GM08714 (cell line): Measurements from ENCODE around the gene GLIS1.

ENCODE experiments used
- H3K4me3 ChIP-seq: fragments of 200-500 bp; sonication (Bioruptor generic); 2 replicates; pipeline ENCODE4 v1.5.1; 2014; ENCODE audit warnings: mild to moderate bottlenecking, low read length, inconsistent platforms
- ZNF274 ChIP-seq: IDR thresholded peaks from 2 replicates; pipeline ENCODE4 v1.6.1; 2012; ENCODE audit warnings: mild to moderate bottlenecking, low read depth, low read length

Gene GLIS1

DNA sequence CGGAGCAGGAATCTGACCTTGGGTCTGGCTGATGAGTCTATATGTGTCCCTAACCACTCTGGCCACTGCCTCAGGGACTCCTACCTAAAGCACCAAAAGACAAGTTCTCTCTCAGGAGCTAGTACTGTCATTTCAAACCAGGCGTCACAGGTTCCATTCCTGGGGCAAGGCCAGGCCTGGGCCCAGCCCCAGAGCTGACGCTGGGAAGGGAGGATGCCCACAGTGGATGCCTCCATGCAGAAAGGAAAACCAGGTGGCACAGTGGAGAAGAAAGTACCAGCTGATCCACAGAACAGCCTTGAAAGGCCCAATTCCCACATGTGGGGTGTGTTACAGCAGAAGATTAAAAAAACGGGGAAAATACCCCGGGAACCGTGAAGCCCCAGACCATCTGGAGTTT, 202.4 kb downstream of the GLIS1 start:
- no peak overlapping the region for H3K4me3 ChIP-seq
- no peak for TF ChIP-seq ZNF274

DNA sequence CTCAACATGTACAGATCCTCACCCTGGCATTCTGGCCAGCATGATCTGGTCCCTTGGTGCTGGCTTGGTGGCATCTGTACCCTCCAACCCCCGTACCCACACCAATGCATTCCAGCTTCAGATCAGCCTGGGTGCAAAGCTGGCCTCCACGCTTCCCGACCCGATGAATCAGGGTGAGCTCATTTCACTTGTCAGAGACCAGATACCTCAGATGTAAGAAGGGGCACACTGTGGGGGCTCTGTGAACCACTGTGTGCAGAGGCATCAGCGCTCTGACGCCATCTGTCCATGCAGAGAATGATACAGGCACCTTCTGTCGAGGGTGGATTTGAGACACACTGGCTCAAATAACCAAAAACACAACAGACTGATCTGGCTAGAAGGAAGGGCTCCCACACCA, 203.1 kb downstream of the GLIS1 start:
- TF ChIP-seq ZNF274 = no peak
- H3K4me3 ChIP-seq = no peak overlapping the region

DNA sequence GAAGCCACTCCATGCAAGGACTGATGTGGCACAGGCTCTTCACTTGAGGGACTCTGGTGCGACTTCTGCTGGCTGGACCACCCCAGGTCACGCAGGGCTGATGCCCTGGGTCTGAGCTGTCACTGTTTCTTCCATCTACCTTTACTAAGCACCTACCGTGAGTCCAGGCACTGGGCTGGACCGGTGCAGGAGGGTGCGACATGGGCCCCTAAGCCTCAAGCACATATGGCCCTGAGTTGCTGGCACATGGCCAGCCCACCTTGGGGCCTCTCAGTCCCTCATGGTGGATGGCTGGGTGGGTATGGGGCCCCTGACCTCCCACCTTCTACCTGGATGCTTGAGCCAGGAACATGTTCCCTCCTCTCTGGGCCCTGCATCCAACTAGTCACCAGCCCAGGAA, 203.7 kb downstream of the GLIS1 start:
- no peak for TF ChIP-seq ZNF274

DNA sequence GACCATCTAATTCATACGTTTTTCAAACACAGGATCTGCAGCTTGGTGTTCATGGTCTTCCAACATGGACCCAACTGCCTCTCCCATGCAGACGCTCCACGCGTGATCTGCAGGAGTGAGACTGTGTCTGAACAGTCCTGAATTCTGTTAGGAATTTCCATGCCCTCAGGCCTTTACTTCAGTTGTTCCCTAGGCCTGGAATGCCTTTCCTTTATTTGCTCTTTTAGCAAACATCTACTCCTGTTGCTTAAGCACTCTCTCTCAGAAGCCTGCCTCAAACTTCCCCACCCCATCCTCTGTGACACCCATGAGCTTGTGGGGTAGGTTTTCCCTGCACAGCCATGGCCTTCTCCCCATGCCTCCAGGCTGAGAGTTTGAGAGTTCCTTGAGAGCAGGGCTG, 206.1 kb downstream of the GLIS1 start:
- H3K4me3 ChIP-seq = no peak overlapping the region
- TF ChIP-seq ZNF274 = no peak

More for the DNA sequence above, 203.7 kb downstream of the GLIS1 start:
- no peak overlapping the region for H3K4me3 ChIP-seq

DNA sequence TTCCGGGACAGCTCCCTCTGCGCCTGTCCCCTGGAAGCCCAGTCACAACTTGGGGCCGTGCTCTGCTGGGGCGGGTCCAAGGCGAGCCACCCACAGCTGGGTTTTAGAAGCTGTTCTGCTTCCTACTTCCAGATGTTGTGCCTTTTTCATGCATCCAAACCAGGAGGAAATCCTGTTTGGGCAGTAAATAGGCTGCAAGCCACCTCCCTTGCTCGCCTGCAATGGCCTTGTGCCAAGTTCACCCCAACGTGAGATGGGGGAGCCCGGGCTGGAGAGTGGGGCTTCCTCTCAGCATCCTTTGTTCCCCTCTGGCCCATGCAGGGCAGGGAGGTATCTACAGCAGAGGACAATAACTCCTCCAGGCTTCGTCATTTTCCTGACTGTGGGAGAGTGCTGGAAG, 206.6 kb downstream of the GLIS1 start:
- no peak overlapping the region for H3K4me3 ChIP-seq
- no peak for TF ChIP-seq ZNF274

DNA sequence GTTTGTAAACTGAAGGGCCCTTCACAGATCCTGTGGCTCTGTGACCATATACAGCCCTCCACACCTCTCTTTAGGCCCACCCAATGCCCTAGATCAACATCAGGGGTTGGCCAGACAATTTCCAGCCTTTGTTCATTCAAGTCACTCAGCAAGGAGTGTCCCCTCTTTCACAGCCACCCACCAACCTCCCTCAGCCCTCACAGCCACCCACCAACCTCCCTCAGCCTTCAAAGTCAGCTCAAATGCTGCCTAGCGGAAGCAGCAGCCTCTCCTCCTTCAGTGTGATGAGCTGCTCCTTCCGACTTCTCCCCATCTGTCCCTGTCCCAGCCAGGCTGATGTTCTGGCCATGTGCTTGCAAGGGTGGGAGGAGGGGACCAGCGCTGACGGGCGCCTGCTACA, 208.4 kb downstream of the GLIS1 start:
- TF ChIP-seq ZNF274 = no peak
- H3K4me3 ChIP-seq = no peak overlapping the region

DNA sequence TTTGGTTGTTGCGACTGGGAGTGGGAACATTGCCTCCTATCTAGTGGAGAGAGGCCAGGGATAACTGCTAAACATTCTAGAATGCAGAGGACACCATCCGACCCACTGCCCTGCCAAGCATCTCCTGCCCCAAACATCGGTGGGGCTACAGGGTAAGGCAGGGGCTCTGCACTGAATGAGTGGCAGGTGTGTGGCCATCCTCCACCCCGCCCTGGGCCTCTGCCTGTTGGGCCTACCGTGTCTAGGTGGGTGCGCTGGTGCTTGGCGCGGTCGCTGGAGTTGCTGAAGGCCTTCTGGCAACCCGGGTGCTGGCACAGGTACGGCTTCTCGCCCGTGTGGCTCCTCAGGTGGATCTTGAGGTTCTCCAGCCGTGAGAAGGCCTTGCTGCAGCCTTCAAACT, 209.4 kb downstream of the GLIS1 start:
- TF ChIP-seq ZNF274 = no peak
- H3K4me3 ChIP-seq = no peak overlapping the region

DNA sequence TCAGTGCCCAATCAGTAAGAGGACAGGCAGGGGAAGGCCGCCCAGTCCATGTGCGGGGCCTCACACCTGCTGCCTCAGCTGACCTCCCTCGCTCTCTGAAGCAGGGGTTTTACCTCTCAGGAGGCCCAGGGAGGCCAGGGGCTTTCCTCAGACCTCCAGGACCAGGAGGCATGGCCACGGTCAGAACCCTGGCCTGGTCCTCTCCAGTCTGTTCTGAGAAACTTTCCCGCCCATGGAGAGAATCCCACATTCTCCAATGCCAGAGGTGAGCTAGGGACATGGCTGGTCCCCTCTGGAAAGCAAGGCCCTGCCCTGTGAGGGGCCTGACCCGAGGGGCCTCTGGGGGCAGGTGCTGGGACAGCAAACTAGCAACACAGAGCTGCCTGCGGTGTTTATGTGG, 211.6 kb downstream of the GLIS1 start:
- TF ChIP-seq ZNF274 = no peak
- H3K4me3 ChIP-seq = no peak overlapping the region

DNA sequence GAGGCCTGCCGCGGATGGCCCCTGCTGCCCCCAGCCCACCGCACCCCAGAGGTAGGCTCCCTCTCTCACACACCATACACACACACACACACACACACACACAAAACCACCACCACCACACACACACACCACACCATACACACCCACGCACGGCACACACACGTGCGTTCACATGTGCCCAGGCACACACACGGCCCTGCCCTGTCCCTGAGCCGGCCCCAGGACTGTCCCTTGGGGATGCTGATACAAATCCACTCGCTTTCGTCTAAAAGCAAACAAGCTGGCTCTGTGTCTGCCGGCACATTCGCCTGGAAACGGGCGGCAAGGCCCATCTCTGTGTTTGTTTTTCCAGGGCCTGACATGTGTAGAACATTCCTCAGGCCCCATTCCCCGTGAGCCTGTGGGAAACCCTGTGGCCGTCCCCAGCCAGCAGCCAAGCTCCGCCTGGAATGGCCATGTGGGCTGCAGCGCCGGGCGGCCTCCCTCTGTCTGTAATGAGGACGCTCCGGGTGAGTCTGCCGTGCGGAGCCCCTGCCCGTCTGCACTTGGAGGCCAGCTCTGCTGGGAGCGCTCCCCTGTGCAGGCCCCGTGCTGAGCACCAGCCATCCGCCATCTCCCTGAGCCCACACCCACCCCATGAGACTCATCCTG, 212.4 kb downstream of the GLIS1 start:
- TF ChIP-seq ZNF274 = no peak
- H3K4me3 ChIP-seq = no peak overlapping the region

DNA sequence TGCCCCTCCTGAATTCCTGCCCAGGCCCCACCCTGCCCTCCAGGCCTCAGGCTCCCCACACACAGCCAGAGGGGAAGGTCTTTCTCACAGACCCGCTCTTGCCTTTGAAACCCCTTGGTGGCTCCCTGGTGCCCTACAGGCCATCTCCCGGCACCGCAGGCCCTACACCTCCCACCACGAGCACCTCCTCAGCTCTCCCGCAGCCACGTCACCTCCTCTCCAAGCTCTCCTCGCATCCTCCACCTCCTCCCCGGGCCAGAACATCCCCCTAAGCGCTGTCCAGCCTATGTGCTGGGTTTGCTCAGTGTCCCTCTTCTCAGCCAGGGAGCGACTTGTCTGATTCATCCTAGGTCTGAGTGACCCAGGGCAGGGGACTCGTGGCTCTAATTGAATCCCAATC, 213.4 kb downstream of the GLIS1 start:
- TF ChIP-seq ZNF274 = no peak
- no peak overlapping the region for H3K4me3 ChIP-seq

DNA sequence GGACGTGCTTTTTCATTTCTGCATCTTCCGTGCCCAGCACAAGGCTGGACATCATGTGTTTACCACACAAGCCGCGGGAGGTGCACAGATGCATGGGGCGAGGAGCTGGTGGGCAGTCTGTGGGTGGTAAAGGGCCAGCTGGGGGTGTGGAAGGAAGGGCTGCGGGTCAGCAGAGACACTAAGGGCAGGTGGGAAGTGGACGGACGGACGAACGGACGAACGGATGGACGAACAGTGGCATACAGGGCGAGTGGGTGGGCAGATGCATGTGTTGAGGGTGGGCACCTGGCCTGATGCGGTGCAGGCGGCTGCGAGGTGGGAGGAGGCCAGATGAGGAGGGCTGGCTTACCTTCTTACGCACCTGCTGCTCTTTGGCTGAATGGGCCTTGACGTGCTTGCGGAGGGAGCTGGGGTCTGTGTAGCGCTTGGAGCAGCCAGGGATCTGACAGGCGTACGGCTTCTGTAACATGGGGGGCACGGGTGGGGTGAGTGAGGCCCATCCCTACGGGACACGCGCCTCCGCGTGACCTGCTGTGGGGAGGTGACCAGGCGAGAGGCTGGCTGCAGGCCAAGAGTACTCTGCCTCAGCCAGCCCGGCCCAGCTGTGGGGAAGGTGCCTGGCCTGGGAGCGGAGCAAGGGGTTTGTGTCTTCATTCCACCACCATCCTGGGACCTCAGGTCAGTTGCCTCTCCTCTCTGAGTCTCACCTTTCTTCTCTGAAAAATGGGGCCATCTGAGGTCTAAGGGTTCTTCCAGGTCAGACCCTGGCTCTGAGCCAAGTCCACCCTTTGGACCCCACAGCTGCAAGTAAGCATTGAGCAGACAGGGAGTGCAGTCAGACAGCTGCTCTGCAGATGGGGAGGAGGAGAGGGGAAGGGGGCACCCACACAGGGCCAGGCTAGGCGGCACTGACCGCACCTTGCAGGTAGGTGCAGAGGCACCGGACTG, 214.3 kb downstream of the GLIS1 start:
- TF ChIP-seq ZNF274 = no peak
- no peak overlapping the region for H3K4me3 ChIP-seq

DNA sequence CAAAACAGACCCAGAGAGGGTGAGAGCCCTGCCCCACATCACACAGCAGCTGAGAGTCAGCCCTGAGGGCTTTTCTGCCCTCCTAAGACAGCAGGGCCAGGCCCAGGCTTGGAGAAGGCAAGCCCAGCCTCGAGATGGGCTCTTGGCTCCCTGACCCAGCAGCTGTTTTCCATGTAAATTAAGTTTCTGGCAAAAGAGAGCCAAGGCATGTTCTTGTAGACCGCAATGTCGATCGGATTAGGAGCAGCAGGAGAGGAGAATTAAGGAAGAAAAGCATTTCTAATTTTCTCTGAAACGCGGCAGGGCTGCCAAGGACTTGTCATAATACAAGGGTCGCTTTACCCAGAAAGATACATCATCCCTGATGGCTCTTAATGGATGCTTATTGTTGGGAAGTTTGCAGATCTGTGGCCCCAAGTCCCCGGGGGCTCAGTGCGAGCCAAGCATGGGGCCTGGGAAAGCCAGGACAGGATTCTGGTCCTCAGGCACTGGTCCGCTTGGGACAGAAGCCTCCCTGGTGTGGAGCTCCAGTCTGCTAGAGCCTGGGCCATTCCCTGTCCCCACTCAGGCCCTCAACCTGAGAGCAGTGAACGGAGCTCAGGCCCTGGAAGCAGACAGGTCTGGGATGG, 216.9 kb downstream of the GLIS1 start:
- no peak overlapping the region for H3K4me3 ChIP-seq
- TF ChIP-seq ZNF274 = no peak

DNA sequence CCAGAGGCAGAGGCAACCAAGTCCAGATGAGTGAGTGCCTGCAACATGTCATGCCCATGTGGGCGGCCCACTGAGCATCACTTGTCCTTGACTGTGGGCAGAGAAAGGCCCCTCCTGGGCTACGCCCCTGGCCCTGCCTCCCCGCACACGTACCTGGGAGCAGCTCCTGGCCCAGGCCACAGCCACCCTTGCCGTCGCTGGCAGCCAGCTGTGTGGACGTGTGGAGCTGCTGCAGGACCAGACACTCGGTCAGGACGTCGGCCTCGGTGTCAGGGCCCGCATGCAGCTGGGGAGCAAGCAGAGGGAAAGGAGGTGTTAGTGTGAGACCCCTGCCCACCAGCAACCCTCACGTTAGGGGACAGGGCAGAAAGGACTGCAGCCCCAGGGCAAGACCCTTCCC, 218.5 kb downstream of the GLIS1 start:
- no peak overlapping the region for H3K4me3 ChIP-seq
- TF ChIP-seq ZNF274 = no peak

DNA sequence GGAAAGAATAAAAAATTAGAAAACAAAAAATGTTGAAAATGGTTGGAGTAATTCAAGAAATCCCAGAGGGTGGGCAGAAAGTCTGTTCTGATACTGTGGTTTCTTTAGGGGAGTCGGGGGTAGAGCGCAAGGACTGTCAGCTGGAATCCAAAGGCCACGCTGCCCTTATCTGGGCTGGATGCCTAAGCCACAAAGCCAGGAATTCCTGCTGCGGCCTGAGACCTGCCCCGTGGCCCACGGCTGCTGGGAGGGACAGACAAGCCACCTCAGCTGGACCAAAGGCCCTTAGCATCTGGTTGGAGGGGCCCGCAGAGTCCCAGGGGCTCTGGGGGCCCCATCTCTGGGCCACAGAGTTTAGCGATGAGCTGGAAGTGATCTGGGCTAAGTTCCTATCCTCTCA, 219.5 kb downstream of the GLIS1 start:
- TF ChIP-seq ZNF274 = no peak
- H3K4me3 ChIP-seq = no peak overlapping the region

DNA sequence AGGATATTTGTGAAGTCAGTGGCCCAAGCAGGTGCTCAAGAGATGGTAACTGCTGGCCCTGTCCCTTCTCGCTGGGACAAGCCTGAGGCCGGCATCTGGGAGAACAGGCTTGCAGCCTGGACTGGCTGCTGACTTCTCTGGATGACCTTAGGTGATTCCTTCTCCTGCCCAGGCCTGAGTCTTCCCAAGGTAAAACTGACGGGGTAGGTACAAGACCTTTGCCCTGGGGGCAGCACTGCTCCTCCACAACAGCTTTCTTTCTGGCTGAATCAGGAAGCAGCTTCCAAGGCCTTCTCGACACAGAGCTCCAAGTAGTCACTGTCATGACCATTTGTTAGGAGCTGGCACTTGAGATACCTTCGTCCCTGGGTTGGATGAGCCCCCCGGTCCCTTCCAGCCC, 220.2 kb downstream of the GLIS1 start:
- TF ChIP-seq ZNF274 = no peak
- no peak overlapping the region for H3K4me3 ChIP-seq
